Measurements from ENCODE around the gene OR2AE1.

OR2AE1 gene

DNA sequence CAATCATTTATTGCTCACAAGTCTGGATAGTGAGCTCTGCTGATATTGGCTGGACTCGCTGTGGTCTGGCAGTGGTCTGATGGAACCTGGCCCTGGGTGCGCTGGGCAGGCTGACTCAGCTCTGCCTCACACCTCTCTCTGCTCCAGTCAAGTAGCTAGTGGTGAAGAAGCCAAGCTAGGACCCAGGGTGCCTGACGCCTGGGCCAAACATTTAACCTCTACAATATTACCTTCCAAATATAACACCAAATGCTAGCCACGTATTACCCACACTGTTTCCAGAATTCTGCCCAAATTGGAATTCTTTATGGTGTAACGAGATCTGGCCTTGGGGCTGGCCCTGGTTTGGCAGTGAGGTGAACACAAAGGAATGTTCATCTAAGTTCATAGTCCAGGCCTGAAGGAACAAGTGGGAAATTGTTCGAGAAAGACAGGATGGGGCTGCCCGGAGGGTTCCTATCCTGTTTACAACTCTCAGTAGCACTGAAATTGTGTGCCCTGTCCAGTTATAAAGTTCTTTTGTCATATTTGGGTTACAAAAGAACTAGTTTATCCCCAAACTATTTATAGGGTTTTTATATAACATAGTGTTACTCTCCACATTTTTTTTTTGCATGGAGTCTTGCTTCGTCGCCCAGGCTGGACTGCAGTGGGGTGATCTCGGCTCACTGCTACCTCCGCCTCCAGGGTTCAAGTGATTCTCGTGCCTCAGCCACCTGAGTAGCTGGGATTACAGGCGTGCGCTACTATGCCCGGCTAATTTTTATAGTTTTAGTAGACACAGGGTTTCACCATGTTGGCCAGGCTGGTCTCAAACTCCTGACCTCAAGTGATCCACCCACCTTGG lies 16.3 kb downstream of the OR2AE1 start:
- Histone ChIP-seq H2BK5ac (ENCODE audit: low read depth, low read length, poor library complexity) (peak overlapping the region; percentile 41), H3K4ac (ENCODE audit: low read depth, low read length) (no peak overlapping the region), H3K9me3 (ENCODE audit: insufficient read depth, low read depth, low read length) (no peaks in the 10 kb centered on the region), H2BK120ac (ENCODE audit: insufficient read depth, low read length, poor library complexity) (peak overlapping the region; percentile 14), H4K91ac (ENCODE audit: low read depth, low read length) (no peak overlapping the region), H3K27ac (ENCODE audit: low read depth, low read length) (peak overlapping the region; percentile 37), H2AK5ac (ENCODE audit: low read length) (no peak overlapping the region), H3K79me2 (ENCODE audit: control insufficient read depth, insufficient read depth, low read length, poor library complexity) (no peaks in the 10 kb centered on the region), H3K27me3 (ENCODE audit: insufficient read depth, low read length) (no peaks in the 10 kb centered on the region), H4K12ac (ENCODE audit: low read depth, low read length) (no peak overlapping the region), H3K9ac (ENCODE audit: low read length) (no peak overlapping the region), H3K23ac (ENCODE audit: low read length) (no peak overlapping the region), H3K79me1 (ENCODE audit: low read length) (no peaks in the 10 kb centered on the region), H3K18ac (ENCODE audit: low read length) (peak overlapping the region; percentile 29), H2AFZ (ENCODE audit: insufficient read depth, low read length, poor library complexity) (no peak overlapping the region), H3K4me2 (ENCODE audit: low read length) (peak overlapping the region; percentile 4), H3K14ac (ENCODE audit: low read length) (no peak overlapping the region), H3K4me3 (ENCODE audit: low read depth, low read length) (no peak overlapping the region), H2BK12ac (ENCODE audit: low read length) (peak overlapping the region; percentile 51), H4K8ac (ENCODE audit: low read depth, low read length) (peak overlapping the region; percentile 22), H3K36me3 (ENCODE audit: control insufficient read depth in 1 of 2, insufficient read depth in 2 of 2, low read length in 2 of 2) (no peaks in the 10 kb centered on the region), H3K4me1 (ENCODE audit: control insufficient read depth in 1 of 2, insufficient read depth in 2 of 2, low read length in 2 of 2) (peaks cover 5 to 10% of the 10 kb centered on the region in 2 experiments)
- peak; percentile 11 to 34 for DNase-seq
- WGBS (ENCODE audit: extremely low coverage, insufficient coverage, insufficient read length), result no CpG with 5 or more reads among the region's 15 CpGs

DNA sequence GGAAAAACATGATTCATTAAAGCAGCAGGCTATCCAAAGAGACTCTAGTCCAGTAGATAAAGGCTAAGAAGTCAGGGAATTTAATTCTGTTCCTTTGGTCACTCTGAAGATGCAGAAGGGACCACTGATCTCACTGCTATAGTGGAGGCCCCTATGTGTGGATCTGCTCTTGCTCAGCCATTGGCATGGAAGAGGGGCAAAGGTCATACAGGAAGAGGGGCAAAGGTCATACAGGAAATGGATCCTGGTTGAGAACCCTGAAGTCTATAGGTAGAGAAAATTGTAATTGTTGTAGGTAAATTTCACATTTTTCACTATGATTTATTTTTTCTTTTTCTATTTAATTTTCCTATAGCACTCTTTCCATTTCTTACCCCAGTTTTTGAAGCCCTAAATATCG lies 21.6 kb downstream of the OR2AE1 start:
- Histone ChIP-seq H3K4ac (ENCODE audit: low read depth, low read length) (no peak overlapping the region), H3K18ac (ENCODE audit: low read length) (no peak overlapping the region), H2AFZ (ENCODE audit: insufficient read depth, low read length, poor library complexity) (no peak overlapping the region), H4K12ac (ENCODE audit: low read depth, low read length) (no peak overlapping the region), H2BK12ac (ENCODE audit: low read length) (no peak overlapping the region), H3K79me1 (ENCODE audit: low read length) (no peaks in the 10 kb centered on the region), H2AK5ac (ENCODE audit: low read length) (no peak overlapping the region), H4K8ac (ENCODE audit: low read depth, low read length) (no peak overlapping the region), H3K79me2 (ENCODE audit: control insufficient read depth, insufficient read depth, low read length, poor library complexity) (no peaks in the 10 kb centered on the region), H3K27me3 (ENCODE audit: insufficient read depth, low read length) (no peaks in the 10 kb centered on the region), H3K4me1 (ENCODE audit: control insufficient read depth in 1 of 2, insufficient read depth in 2 of 2, low read length in 2 of 2) (peaks cover 4 to 8% of the 10 kb centered on the region in 2 experiments), H3K27ac (ENCODE audit: low read depth, low read length) (no peak overlapping the region), H3K14ac (ENCODE audit: low read length) (no peak overlapping the region), H3K9me3 (ENCODE audit: insufficient read depth, low read depth, low read length) (no peaks in the 10 kb centered on the region), H3K23ac (ENCODE audit: low read length) (no peak overlapping the region), H2BK120ac (ENCODE audit: insufficient read depth, low read length, poor library complexity) (no peak overlapping the region), H3K4me3 (ENCODE audit: low read depth, low read length) (no peak overlapping the region), H3K36me3 (ENCODE audit: control insufficient read depth in 1 of 2, insufficient read depth in 2 of 2, low read length in 2 of 2) (no peaks in the 10 kb centered on the region), H3K9ac (ENCODE audit: low read length) (no peak overlapping the region), H3K4me2 (ENCODE audit: low read length) (no peak overlapping the region), H4K91ac (ENCODE audit: low read depth, low read length) (no peak overlapping the region), H2BK5ac (ENCODE audit: low read depth, low read length, poor library complexity) (no peak overlapping the region)
- no peak for DNase-seq
- WGBS (ENCODE audit: extremely low coverage, insufficient coverage, insufficient read length), result no CpG with 5 or more reads among the region's 1 CpG

- Histone ChIP-seq H3K4me1 (ENCODE audit: control insufficient read depth in 1 of 2, insufficient read depth in 2 of 2, low read length in 2 of 2) (peaks cover 0 to 2% of the 10 kb centered on the region in 2 experiments), H3K27me3 (ENCODE audit: insufficient read depth, low read length) (no peaks in the 10 kb centered on the region), H3K9ac (ENCODE audit: low read length) (no peak overlapping the region), H3K9me3 (ENCODE audit: insufficient read depth, low read depth, low read length) (no peaks in the 10 kb centered on the region), H4K12ac (ENCODE audit: low read depth, low read length) (no peak overlapping the region), H4K8ac (ENCODE audit: low read depth, low read length) (no peak overlapping the region), H3K79me2 (ENCODE audit: control insufficient read depth, insufficient read depth, low read length, poor library complexity) (no peaks in the 10 kb centered on the region), H3K4ac (ENCODE audit: low read depth, low read length) (no peak overlapping the region), H2AK5ac (ENCODE audit: low read length) (no peak overlapping the region), H2AFZ (ENCODE audit: insufficient read depth, low read length, poor library complexity) (no peak overlapping the region), H3K18ac (ENCODE audit: low read length) (no peak overlapping the region), H3K4me3 (ENCODE audit: low read depth, low read length) (no peak overlapping the region), H3K14ac (ENCODE audit: low read length) (no peak overlapping the region), H3K27ac (ENCODE audit: low read depth, low read length) (no peak overlapping the region), H2BK5ac (ENCODE audit: low read depth, low read length, poor library complexity) (no peak overlapping the region), H2BK12ac (ENCODE audit: low read length) (no peak overlapping the region), H3K36me3 (ENCODE audit: control insufficient read depth in 1 of 2, insufficient read depth in 2 of 2, low read length in 2 of 2) (no peaks in the 10 kb centered on the region), H2BK120ac (ENCODE audit: insufficient read depth, low read length, poor library complexity) (no peak overlapping the region), H4K91ac (ENCODE audit: low read depth, low read length) (no peak overlapping the region), H3K4me2 (ENCODE audit: low read length) (no peak overlapping the region), H3K79me1 (ENCODE audit: low read length) (no peaks in the 10 kb centered on the region), H3K23ac (ENCODE audit: low read length) (no peak overlapping the region)
- WGBS (ENCODE audit: extremely low coverage, insufficient coverage, insufficient read length), result 100% methylated on average over 1 of the region's 6 CpGs
- DNase-seq, result no peak
These were observed 28.2 kb downstream of the OR2AE1 start for GRCh38 chr7:99848420-99849216.

DNA sequence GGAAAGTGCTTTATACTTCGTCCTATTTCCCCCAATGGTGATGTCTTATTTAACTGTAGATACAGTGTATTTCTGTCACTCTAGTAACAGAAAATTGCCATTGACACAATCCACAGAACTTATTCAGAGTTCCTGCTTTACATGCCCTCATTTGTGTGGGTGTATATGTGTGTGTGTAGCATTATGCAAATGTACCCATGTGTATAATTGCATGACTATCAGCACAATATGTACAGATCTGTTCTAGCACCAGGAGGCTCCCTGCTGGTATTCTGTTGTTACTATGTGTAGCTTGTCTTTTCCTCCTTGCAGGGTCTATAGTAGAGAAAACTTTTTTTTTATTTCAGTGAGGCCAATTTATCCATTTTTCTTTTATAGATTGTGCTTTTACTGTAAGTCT lies 32.5 kb downstream of the OR2AE1 start:
- H2BK12ac ChIP-seq (ENCODE audit: low read length), result no peak overlapping the region
- no peak overlapping the region for H3K9ac ChIP-seq (ENCODE audit: low read length)
- no peak overlapping the region for H2BK120ac ChIP-seq (ENCODE audit: insufficient read depth, low read length, poor library complexity)
- H3K79me2 ChIP-seq (ENCODE audit: control insufficient read depth, insufficient read depth, low read length, poor library complexity), result no peaks in the 10 kb centered on the region
- no peak overlapping the region for H3K14ac ChIP-seq (ENCODE audit: low read length)
- no peak overlapping the region for H4K12ac ChIP-seq (ENCODE audit: low read depth, low read length)
- H3K27ac ChIP-seq (ENCODE audit: low read depth, low read length), result no peak overlapping the region
- no peak overlapping the region for H4K8ac ChIP-seq (ENCODE audit: low read depth, low read length)
- no peak overlapping the region for H4K91ac ChIP-seq (ENCODE audit: low read depth, low read length)
- no peak overlapping the region for H3K4me2 ChIP-seq (ENCODE audit: low read length)
- H3K4ac ChIP-seq (ENCODE audit: low read depth, low read length), result no peak overlapping the region
- no peaks in the 10 kb centered on the region for H3K36me3 ChIP-seq (ENCODE audit: control insufficient read depth in 1 of 2, insufficient read depth in 2 of 2, low read length in 2 of 2)
- no peak overlapping the region for H2AK5ac ChIP-seq (ENCODE audit: low read length)
- H3K23ac ChIP-seq (ENCODE audit: low read length), result no peak overlapping the region
- H3K27me3 ChIP-seq (ENCODE audit: insufficient read depth, low read length), result no peaks in the 10 kb centered on the region
- no peaks in the 10 kb centered on the region for H3K79me1 ChIP-seq (ENCODE audit: low read length)
- H3K4me1 ChIP-seq (ENCODE audit: control insufficient read depth in 1 of 2, insufficient read depth in 2 of 2, low read length in 2 of 2), result peaks cover 0 to 2% of the 10 kb centered on the region in 2 experiments
- no CpG with 5 or more reads among the region's 1 CpG for WGBS (ENCODE audit: extremely low coverage, insufficient coverage, insufficient read length)
- no peak overlapping the region for H3K4me3 ChIP-seq (ENCODE audit: low read depth, low read length)
- DNase-seq, result no peak
- no peak overlapping the region for H2BK5ac ChIP-seq (ENCODE audit: low read depth, low read length, poor library complexity)
- no peak overlapping the region for H3K18ac ChIP-seq (ENCODE audit: low read length)
- no peaks in the 10 kb centered on the region for H3K9me3 ChIP-seq (ENCODE audit: insufficient read depth, low read depth, low read length)
- no peak overlapping the region for H2AFZ ChIP-seq (ENCODE audit: insufficient read depth, low read length, poor library complexity)

Data from trophoblast cell (in vitro differentiated cells and primary cell).